HL-60/S4 treated with phorbol 12-myristate 13-acetate at 8.2 ng/mL for 4 days and 3 days (cell line): ENCODE measurements around the gene EIF5B.
"Not testable (repeated sequence)": the region's sequence is repeated elsewhere in the genome, so short reads cannot be mapped to it uniquely, and the experiment has no call there.

ENCODE experiments used
- in situ Hi-C: fragments of 300-500 bp; cut with MboI; formaldehyde crosslinking; loops from 2 replicates; pipeline ENCODE4 v1.15.0; 2022; ENCODE audit warnings: low sequenced_read_pairs

EIF5B gene

GRCh38 chr2:99356853-99357252 lies 19.7 kb downstream of the EIF5B start:
- in situ Hi-C loops: no loop called here

- in situ Hi-C loops: no loop called here
These were observed 28.5 kb downstream of the EIF5B start for GRCh38 chr2:99365661-99366060.

GRCh38 chr2:99368854-99369253 lies 31.7 kb downstream of the EIF5B start:
- in situ Hi-C loops: not testable (repeated sequence)

GRCh38 chr2:99373144-99373543 lies 36.0 kb downstream of the EIF5B start:
- in situ Hi-C loops: no loop called here

GRCh38 chr2:99374747-99375146 lies 37.6 kb downstream of the EIF5B start:
- in situ Hi-C loops: no loop called here

GRCh38 chr2:99376254-99376864 lies 39.2 kb downstream of the EIF5B start:
- in situ Hi-C loops: no loop called here

GRCh38 chr2:99377879-99378278 lies 40.7 kb downstream of the EIF5B start:
- in situ Hi-C loops: no loop called here

GRCh38 chr2:99380376-99381010 lies 43.3 kb downstream of the EIF5B start:
- in situ Hi-C loops: no loop called here

GRCh38 chr2:99382143-99382542 lies 45.0 kb downstream of the EIF5B start:
- in situ Hi-C loops: no loop called here

GRCh38 chr2:99386011-99386410 lies 48.8 kb downstream of the EIF5B start:
- in situ Hi-C loops: no loop called here

- in situ Hi-C loops: no loop called here
These were observed 51.7 kb downstream of the EIF5B start for GRCh38 chr2:99388892-99389291.

GRCh38 chr2:99389371-99389770 lies 52.2 kb downstream of the EIF5B start:
- in situ Hi-C loops: no loop called here

GRCh38 chr2:99389946-99390345 lies 52.8 kb downstream of the EIF5B start:
- in situ Hi-C loops: no loop called here

- in situ Hi-C loops: no loop called here
These were observed 58.5 kb downstream of the EIF5B start for GRCh38 chr2:99395589-99396130.

GRCh38 chr2:99397266-99397920 lies 60.2 kb downstream of the EIF5B start:
- in situ Hi-C loops: no loop called here

- in situ Hi-C loops: no loop called here
These were observed 61.1 kb downstream of the EIF5B start for GRCh38 chr2:99398303-99398702.

GRCh38 chr2:99399063-99399462 lies 61.9 kb downstream of the EIF5B start:
- in situ Hi-C loops: no loop called here

- in situ Hi-C loops: no loop called here
These were observed 62.6 kb downstream of the EIF5B start for GRCh38 chr2:99399795-99400194.

GRCh38 chr2:99401841-99402240 lies 64.7 kb downstream of the EIF5B start:
- in situ Hi-C loops: no loop called here

- in situ Hi-C loops: no loop called here
These were observed 65.9 kb downstream of the EIF5B start for GRCh38 chr2:99403084-99403483.

GRCh38 chr2:99403524-99403923 lies 66.3 kb downstream of the EIF5B start:
- in situ Hi-C loops: no loop called here
